Muscle layer of colon (tissue), 2 donors: ENCODE results near the gene SH2D4B.
A peak's percentile ranks its signal among the peaks of the same experiment; 100 is the strongest.

ENCODE experiments used
- H3K27ac ChIP-seq: one replicate; pipeline ENCODE4 v1.7.0; 2013; ENCODE audit warnings: low read depth, mild to moderate bottlenecking, low read length, moderate library complexity
- H3K27me3 ChIP-seq, 2 donors: one replicate each; pipeline ENCODE4 v1.7.0; 2013; ENCODE audit warnings: low read length in 2 of 2, mild to moderate bottlenecking in 2 of 2; ENCODE audit not compliant: insufficient read depth in 2 of 2, control insufficient read depth in 1 of 2
- H3K36me3 ChIP-seq: one replicate; pipeline ENCODE4 v1.7.0; 2013; ENCODE audit warnings: mild to moderate bottlenecking, low read length; ENCODE audit not compliant: insufficient read depth
- H3K4me1 ChIP-seq: one replicate; pipeline ENCODE4 v1.7.0; 2013; ENCODE audit warnings: mild to moderate bottlenecking, low read length; ENCODE audit not compliant: insufficient read depth
- H3K4me3 ChIP-seq, 2 donors: one replicate each; pipeline ENCODE4 v1.7.0; 2013; ENCODE audit warnings: low read length in 2 of 2, low read depth in 1 of 2, mild to moderate bottlenecking in 1 of 2, moderate library complexity in 1 of 2
- H3K9ac ChIP-seq: one replicate; pipeline ENCODE4 v1.7.0; 2013; ENCODE audit warnings: low read length
- H3K9me3 ChIP-seq: one replicate; pipeline ENCODE4 v1.7.0; 2013; ENCODE audit warnings: mild to moderate bottlenecking, low read length
- donor health status: abdominal sarcoma.
- donor health status: Adenocarcinoma of cecum.

Gene SH2D4B

DNA sequence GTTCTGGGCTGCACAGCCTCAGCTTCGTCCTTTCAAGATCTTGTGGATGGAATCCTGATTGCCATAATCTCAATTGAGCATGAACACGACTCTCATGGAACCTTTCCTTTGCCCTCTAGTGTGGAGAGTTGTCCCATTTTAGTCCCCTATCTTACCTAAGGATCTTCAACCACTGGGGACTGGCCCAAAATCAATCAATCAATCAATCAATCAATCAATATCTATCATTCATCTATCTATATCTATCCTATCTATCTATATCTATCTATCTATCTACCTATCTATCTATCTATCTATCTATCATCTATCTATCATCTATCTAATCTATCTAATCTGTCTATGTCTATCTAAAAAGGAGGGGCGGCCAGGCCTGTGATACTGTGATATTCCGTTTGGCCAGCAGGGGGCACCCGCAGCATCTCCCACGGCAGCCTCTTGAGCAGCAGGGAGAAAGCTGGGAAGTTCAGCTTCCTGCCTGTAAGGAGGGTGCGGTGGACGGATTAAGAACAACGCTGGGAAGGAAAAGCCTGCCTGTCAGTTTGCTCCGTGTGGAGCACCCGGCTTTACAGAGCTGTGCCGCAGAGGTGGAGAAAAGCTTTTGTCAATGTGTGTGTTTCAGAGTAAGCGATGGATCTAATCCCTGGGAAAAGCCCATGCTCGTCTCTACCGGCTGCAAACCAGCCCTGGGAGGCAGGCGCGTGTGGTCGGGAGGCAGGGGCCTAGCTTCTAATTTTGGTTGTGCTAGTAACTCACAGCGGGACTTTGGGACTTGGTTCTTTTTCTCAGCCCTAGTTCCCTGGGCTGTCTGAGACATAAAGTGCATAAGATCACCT, 124.9 kb downstream of the SH2D4B start:
- Histone ChIP-seq H3K27ac (peak overlapping the region; percentile 36), H3K9ac (peak overlapping the region; percentile 34), H3K4me1 (peaks cover 3% of the 10 kb centered on the region), H3K27me3 (no peaks in the 10 kb centered on the region), H3K4me3 (peak overlapping the region in 1 of 2 donors; percentile 54), H3K9me3 (no peaks in the 10 kb centered on the region), H3K36me3 (no peaks in the 10 kb centered on the region)

DNA sequence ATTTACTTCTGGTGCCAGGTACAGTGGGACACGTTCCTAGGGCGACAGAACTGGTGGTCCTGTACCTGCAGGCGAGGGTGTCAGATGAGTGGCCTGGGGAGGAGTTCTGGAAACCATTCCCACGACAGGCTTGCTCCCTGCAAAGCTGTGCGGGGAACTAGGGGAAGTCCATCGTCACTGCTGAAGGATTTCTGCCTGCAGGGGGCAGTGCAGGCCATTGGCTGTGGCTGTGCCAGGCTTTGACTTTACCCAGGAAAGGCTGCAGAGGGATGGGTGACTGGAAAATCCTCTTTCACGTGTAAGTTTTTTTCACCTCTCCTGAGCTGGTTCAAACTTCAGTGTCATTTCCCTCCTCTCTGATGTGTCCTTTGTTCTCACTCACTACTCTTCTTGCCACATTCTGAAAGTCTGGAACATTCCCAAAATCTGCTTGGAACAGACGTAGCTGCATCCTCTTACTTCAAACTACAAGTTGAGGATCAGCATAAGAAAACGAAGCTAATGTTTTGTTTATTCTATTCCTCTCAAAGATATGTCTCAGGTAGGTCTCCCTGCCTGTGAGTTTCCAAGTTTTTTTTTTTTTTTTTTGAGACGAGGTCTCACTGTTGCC, 126.5 kb downstream of the SH2D4B start:
- Histone ChIP-seq H3K4me1 (peaks cover 3% of the 10 kb centered on the region), H3K4me3 (no peak overlapping the region), H3K9ac (no peak overlapping the region), H3K36me3 (no peaks in the 10 kb centered on the region), H3K9me3 (no peaks in the 10 kb centered on the region), H3K27ac (no peak overlapping the region), H3K27me3 (no peaks in the 10 kb centered on the region)

DNA sequence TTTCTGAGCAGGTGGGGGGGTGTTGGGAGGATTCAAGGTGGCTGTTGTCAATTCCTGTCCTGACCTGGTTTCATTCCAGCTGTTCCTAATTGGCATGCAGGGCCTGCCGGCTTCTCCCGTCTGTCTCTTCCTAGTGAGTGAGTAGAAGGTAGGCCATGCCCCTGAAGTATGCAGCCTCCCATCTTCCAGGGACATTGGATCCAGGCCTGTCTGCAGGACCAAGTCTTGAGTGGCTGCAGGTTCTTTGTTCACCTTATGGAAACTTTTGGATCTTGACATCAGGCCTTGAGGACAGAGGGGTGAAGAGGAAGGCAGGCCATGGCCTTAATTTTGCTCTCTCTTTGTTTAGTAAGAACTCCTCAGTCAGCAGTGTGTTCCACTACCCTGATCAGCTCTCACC, 131.8 kb downstream of the SH2D4B start:
- Histone ChIP-seq H3K4me3 (no peak overlapping the region), H3K9ac (no peak overlapping the region), H3K27ac (no peak overlapping the region), H3K36me3 (no peaks in the 10 kb centered on the region), H3K27me3 (no peaks in the 10 kb centered on the region), H3K4me1 (no peaks in the 10 kb centered on the region), H3K9me3 (no peaks in the 10 kb centered on the region)

GRCh38 chr10:80670774-80671173, 133.1 kb downstream of the SH2D4B start:
- H3K9me3 ChIP-seq, result no peaks in the 10 kb centered on the region
- H3K27ac ChIP-seq, result no peak overlapping the region
- H3K27me3 ChIP-seq, result no peaks in the 10 kb centered on the region
- H3K9ac ChIP-seq, result no peak overlapping the region
- no peak overlapping the region for H3K4me3 ChIP-seq
- H3K36me3 ChIP-seq, result no peaks in the 10 kb centered on the region
- no peaks in the 10 kb centered on the region for H3K4me1 ChIP-seq

DNA sequence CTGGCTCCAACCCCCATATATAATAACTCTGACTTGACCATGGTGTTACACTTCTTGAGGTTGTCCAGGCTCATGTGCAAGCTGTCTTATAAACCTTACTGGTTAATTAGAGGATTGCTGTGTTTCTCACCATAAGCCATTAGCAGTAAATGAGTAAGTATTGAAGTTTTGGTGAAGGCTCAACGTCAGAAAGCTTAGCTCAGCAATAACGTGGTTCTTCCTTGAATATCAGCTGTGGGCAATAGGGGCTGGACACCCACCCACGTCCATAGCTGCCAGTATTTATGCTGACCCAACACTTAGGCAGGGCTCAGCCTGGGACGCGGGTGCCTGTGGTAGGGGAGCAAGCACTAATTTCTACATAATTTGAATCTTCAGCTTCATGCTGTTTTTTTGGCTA, 134.1 kb downstream of the SH2D4B start:
- Histone ChIP-seq H3K4me1 (no peaks in the 10 kb centered on the region), H3K4me3 (no peak overlapping the region), H3K9me3 (no peaks in the 10 kb centered on the region), H3K36me3 (no peaks in the 10 kb centered on the region), H3K9ac (no peak overlapping the region), H3K27ac (no peak overlapping the region), H3K27me3 (no peaks in the 10 kb centered on the region)

- H3K9ac ChIP-seq, result no peak overlapping the region
- H3K4me3 ChIP-seq, result no peak overlapping the region
- no peaks in the 10 kb centered on the region for H3K9me3 ChIP-seq
- H3K27ac ChIP-seq, result no peak overlapping the region
- H3K36me3 ChIP-seq, result no peaks in the 10 kb centered on the region
- no peaks in the 10 kb centered on the region for H3K27me3 ChIP-seq
- no peaks in the 10 kb centered on the region for H3K4me1 ChIP-seq
Observed at GRCh38 chr10:80672613-80673012, 134.9 kb downstream of the SH2D4B start.

DNA sequence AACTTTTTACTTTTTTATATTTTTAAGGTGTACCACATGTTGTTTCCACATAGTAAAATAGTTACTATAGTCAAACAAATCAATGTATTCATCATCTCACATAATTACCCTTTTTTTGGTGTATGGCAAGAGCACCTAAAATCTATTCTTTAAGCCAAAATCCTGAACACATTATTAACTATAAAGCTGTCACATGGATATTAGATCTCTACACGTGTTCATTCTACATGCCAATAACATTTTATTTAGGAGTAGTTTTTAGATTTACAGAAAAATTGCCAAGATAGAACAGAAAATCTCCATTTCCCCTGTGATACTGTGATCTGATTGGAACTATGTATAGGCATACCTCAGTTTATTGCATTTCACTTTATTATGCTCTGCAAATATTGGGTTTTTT, 137.1 kb downstream of the SH2D4B start:
- H3K9ac ChIP-seq, result no peak overlapping the region
- no peak overlapping the region for H3K4me3 ChIP-seq
- H3K36me3 ChIP-seq, result no peaks in the 10 kb centered on the region
- H3K27ac ChIP-seq, result no peak overlapping the region
- no peaks in the 10 kb centered on the region for H3K4me1 ChIP-seq
- H3K27me3 ChIP-seq, result no peaks in the 10 kb centered on the region
- H3K9me3 ChIP-seq, result no peaks in the 10 kb centered on the region

DNA sequence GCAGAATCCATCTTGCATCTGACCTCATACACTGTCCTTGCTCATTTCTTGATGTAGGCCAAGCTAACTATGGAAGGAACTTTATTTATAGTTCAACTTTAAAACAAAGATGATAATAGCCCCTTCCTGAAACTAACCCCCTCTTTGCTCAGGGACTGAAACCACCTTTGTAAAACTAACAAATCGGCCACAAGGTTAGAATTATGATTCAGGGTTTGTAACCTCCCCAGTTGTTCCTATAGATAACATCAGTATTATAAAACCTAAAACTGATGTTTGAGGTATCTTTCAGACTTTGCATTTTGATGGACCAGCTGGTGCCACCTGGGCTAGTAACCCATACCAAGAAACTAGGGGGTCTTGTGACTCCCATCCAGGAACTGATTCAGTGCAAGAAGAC, 143.4 kb downstream of the SH2D4B start:
- Histone ChIP-seq H3K4me1 (no peaks in the 10 kb centered on the region), H3K9me3 (no peaks in the 10 kb centered on the region), H3K36me3 (no peaks in the 10 kb centered on the region), H3K9ac (no peak overlapping the region), H3K27ac (no peak overlapping the region), H3K27me3 (no peaks in the 10 kb centered on the region), H3K4me3 (no peak overlapping the region)

GRCh38 chr10:80684259-80684658, 146.6 kb downstream of the SH2D4B start:
- H3K9ac ChIP-seq, result no peak overlapping the region
- no peaks in the 10 kb centered on the region for H3K9me3 ChIP-seq
- H3K4me3 ChIP-seq, result no peak overlapping the region
- no peaks in the 10 kb centered on the region for H3K36me3 ChIP-seq
- no peaks in the 10 kb centered on the region for H3K4me1 ChIP-seq
- no peak overlapping the region for H3K27ac ChIP-seq
- H3K27me3 ChIP-seq, result no peaks in the 10 kb centered on the region

DNA sequence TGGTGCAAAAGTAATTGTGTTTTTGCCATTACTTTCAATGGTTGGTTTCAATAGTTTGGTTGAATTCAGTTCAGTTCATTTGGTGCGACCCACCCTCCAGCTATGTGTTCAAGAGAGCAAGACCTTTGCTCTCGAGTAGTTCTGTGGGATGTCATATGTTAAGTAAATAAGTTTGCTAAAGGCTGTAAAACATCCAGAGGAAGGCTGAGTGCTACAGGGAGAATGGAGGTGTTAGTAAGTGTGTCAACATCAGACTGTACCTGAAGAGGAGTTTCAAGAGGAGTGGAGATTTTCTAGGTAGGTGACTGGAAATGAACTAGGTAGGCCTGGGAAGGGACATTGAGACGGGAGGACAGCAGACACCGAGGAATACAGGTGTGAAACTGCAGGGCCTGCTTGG, 147.7 kb downstream of the SH2D4B start:
- no peaks in the 10 kb centered on the region for H3K27me3 ChIP-seq
- no peak overlapping the region for H3K9ac ChIP-seq
- no peaks in the 10 kb centered on the region for H3K36me3 ChIP-seq
- no peaks in the 10 kb centered on the region for H3K9me3 ChIP-seq
- no peak overlapping the region for H3K4me3 ChIP-seq
- H3K27ac ChIP-seq, result no peak overlapping the region
- no peaks in the 10 kb centered on the region for H3K4me1 ChIP-seq

GRCh38 chr10:80686734-80687475, 149.2 kb downstream of the SH2D4B start:
- no peak overlapping the region for H3K9ac ChIP-seq
- no peaks in the 10 kb centered on the region for H3K9me3 ChIP-seq
- H3K4me1 ChIP-seq, result no peaks in the 10 kb centered on the region
- H3K4me3 ChIP-seq, result no peak overlapping the region
- H3K36me3 ChIP-seq, result no peaks in the 10 kb centered on the region
- H3K27ac ChIP-seq, result no peak overlapping the region
- H3K27me3 ChIP-seq, result no peaks in the 10 kb centered on the region
